CD4-positive, CD25-positive, alpha-beta regulatory T cell (primary cell): ENCODE results near the gene SPATC1L. TPM values are rescaled to one million over a fixed set of nuclear protein-coding genes. Genes with fewer than 3 reads are reported as not detected.

ENCODE experiments used
- ATAC-seq, 2 donors: fragments of 150-1000 bp; cut with Tn5 transposase; one replicate each; pipeline ENCODE4 v1.10.0; 2021; ENCODE audit warnings: low read depth in 2 of 2, moderate number of reproducible peaks in 2 of 2, moderate library complexity in 1 of 2
- DNase-seq, 3 donors: peaks; one replicate each; pipeline versions ENCODE4 v3.0.0 to v3.0.0-alpha.2; 2012 to 2022; ENCODE audit warnings: mixed read lengths in 1 of 3
- H3K27ac ChIP-seq: one replicate; pipeline ENCODE4 v1.7.0; 2013; ENCODE audit warnings: mild to moderate bottlenecking, low read length; ENCODE audit not compliant: insufficient read depth, poor library complexity, severe bottlenecking
- H3K27me3 ChIP-seq: one replicate; pipeline ENCODE4 v1.7.0; 2013; ENCODE audit warnings: low read length; ENCODE audit not compliant: control insufficient read depth, insufficient read depth
- H3K36me3 ChIP-seq: one replicate; pipeline ENCODE4 v1.7.0; 2013; ENCODE audit warnings: mild to moderate bottlenecking, low read length, moderate library complexity; ENCODE audit not compliant: control insufficient read depth, insufficient read depth
- H3K4me1 ChIP-seq: 2 replicates; pipeline ENCODE4 v1.7.0; 2013; ENCODE audit warnings: mild to moderate bottlenecking, low read length; ENCODE audit not compliant: insufficient read depth, control insufficient read depth, poor library complexity, severe bottlenecking
- H3K4me3 ChIP-seq: one replicate; pipeline ENCODE4 v1.7.0; 2013; ENCODE audit warnings: low read depth, mild to moderate bottlenecking, low read length, moderate library complexity
- H3K9me3 ChIP-seq, 2 experiments: 1 replicate in 1 of 2; 2 replicates in 1 of 2; pipeline ENCODE4 v1.7.0; 2013; ENCODE audit warnings: low read length in 2 of 2, mild to moderate bottlenecking in 1 of 2, moderate library complexity in 1 of 2; ENCODE audit not compliant: control insufficient read depth in 2 of 2
- H3K27ac Mint-ChIP-seq, 3 donors: one replicate each; pipeline ENCODE4 v1.8.0; 2020 to 2022; ENCODE audit warnings: mild to moderate bottlenecking in 3 of 3, mixed read lengths in 3 of 3, moderate library complexity in 2 of 3
- H3K27me3 Mint-ChIP-seq: one replicate; pipeline ENCODE4 v1.8.0; 2022; ENCODE audit warnings: mild to moderate bottlenecking, mixed read lengths
- H3K36me3 Mint-ChIP-seq: one replicate; pipeline ENCODE4 v1.8.0; 2020; ENCODE audit warnings: mixed read lengths
- H3K4me1 Mint-ChIP-seq, 4 donors: one replicate each; pipeline ENCODE4 v1.8.0; 2020 to 2022; ENCODE audit warnings: mixed read lengths in 4 of 4, mild to moderate bottlenecking in 1 of 4
- H3K4me3 Mint-ChIP-seq, 4 donors: one replicate each; pipeline ENCODE4 v1.8.0; 2020 to 2022; ENCODE audit warnings: mild to moderate bottlenecking in 4 of 4, mixed read lengths in 4 of 4, moderate library complexity in 3 of 4
- H3K9me3 Mint-ChIP-seq, 7 donors: one replicate each; pipeline ENCODE4 v1.8.0; 2020 to 2022; ENCODE audit warnings: mixed read lengths in 7 of 7, mild to moderate bottlenecking in 3 of 7, moderate library complexity in 2 of 7
- polyA plus RNA-seq, 4 donors: library from polyadenylated mRNA; unstranded; fragments of 300-500 nt; fragmentation: Illumina TruSeq; gene quantifications; one replicate each; pipeline ENCODE4 v1.2.3, GENCODE V29; 2021
- total RNA-seq: library from RNA; stranded (reverse); gene quantifications from one replicate; pipeline ENCODE4 v1.2.3, GENCODE V29; 2022

The SPATC1L gene
- total and polyA plus RNA-seq, 5 donors from 2014 or later, result 1.7 to 9.2 (median 6.0) TPM

DNA sequence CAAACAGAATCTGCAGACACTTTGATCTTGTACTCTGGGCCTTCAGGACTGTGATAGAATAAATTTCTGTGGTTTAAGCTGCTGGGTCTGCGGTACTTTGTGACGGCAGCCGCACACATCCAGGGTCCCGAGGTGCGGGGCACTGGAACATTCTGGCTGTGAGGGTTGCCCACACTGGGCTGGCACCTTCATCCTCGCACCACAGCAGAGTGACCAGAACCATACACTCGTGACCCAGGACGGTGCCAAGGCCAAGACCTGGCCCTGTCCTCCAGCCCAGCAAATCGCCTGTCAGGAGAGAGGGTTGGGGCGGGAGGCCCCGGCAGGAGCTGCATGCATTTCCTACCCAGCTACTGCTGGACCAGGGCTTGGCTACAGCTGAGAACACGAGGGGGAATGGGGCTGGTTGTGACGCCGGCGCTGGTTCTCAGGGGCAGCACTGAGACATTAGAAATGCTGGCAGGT is 26.2 kb downstream of the SPATC1L start:
- H3K36me3 Mint-ChIP-seq, result no peaks in the 10 kb centered on the region
- no peaks in the 10 kb centered on the region for H3K9me3 Mint-ChIP-seq
- H3K36me3 ChIP-seq, result no peaks in the 10 kb centered on the region
- H3K27ac ChIP-seq, result no peak overlapping the region
- H3K27me3 Mint-ChIP-seq, result peaks cover 5% of the 10 kb centered on the region
- no peaks in the 10 kb centered on the region for H3K9me3 ChIP-seq
- ATAC-seq (no peak), DNase-seq (no peak)
- H3K27ac Mint-ChIP-seq, result peak overlapping the region in 1 of 3 donors; percentile 8
- H3K4me1 Mint-ChIP-seq, result peaks cover 0 to under 1% (median 0%) of the 10 kb centered on the region in 4 donors
- H3K4me3 Mint-ChIP-seq, result no peak overlapping the region
- H3K27me3 ChIP-seq, result no peaks in the 10 kb centered on the region
- H3K4me3 ChIP-seq, result no peak overlapping the region
- H3K4me1 ChIP-seq, result no peaks in the 10 kb centered on the region

DNA sequence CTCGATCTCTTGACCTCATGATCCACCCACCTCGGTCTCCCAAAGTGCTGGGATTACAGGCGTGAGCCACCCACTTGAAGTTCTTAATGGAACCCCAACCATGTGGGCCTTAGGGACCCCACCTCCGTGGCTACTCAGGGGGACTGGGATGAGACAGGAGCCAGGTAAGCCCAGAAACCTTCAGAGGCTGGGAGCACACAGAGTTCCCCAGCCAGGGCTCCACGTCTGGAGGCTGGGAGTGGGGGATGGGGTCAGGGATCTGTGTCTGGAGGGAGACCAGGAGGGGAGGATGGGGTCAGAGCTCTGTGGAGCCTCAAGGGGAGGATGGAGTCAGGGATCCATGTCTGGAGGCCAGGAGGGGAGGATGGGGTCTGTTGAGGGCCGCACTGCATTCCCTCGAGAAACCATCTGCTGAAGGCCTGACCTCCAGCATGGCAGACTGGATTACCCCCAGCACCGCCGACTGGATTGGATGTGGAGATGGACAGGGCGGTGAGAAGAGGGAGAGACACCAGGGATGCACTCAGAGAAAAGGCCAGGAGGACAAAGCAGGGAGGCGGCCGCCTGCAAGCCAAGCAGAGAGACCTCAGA is 26.8 kb downstream of the SPATC1L start:
- no peaks in the 10 kb centered on the region for H3K9me3 ChIP-seq
- Mint-ChIP-seq H3K4me1 (peaks cover 0 to 2% (median 0%) of the 10 kb centered on the region in 4 donors), H3K27me3 (peaks cover 4% of the 10 kb centered on the region), H3K9me3 (no peaks in the 10 kb centered on the region), H3K4me3 (no peak overlapping the region), H3K27ac (peak overlapping the region in 1 of 3 donors; percentile 85), H3K36me3 (no peaks in the 10 kb centered on the region)
- ATAC-seq, result no peak
- H3K4me3 ChIP-seq, result no peak overlapping the region
- no peaks in the 10 kb centered on the region for H3K4me1 ChIP-seq
- H3K27ac ChIP-seq, result no peak overlapping the region
- H3K36me3 ChIP-seq, result no peaks in the 10 kb centered on the region
- no peaks in the 10 kb centered on the region for H3K27me3 ChIP-seq
- DNase-seq, result no peak

GRCh38 chr21:46156678-46157077 is 27.6 kb downstream of the SPATC1L start:
- ATAC-seq, result no peak
- no peak overlapping the region for H3K27ac ChIP-seq
- no peaks in the 10 kb centered on the region for H3K27me3 ChIP-seq
- Mint-ChIP-seq H3K27ac (no peak overlapping the region), H3K4me1 (peaks cover 0 to 2% (median 0%) of the 10 kb centered on the region in 4 donors), H3K4me3 (no peak overlapping the region), H3K9me3 (no peaks in the 10 kb centered on the region), H3K36me3 (no peaks in the 10 kb centered on the region), H3K27me3 (peaks cover 4% of the 10 kb centered on the region)
- no peak for DNase-seq
- H3K9me3 ChIP-seq, result no peaks in the 10 kb centered on the region
- no peaks in the 10 kb centered on the region for H3K36me3 ChIP-seq
- no peaks in the 10 kb centered on the region for H3K4me1 ChIP-seq
- no peak overlapping the region for H3K4me3 ChIP-seq

DNA sequence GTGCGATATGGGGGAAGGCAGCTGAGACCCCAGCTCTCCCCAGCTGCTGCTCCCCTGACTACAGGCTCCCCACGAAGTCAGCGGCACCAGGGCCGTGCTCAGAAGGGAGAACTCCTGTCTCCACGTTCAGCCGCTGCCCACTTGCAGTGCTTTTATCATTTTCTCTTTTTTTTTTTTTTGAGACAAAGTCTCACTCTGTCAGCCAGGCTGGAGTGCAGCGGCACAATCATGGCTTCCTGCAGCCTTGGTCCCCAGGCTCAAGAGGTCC is 27.9 kb downstream of the SPATC1L start:
- peaks cover 4% of the 10 kb centered on the region for H3K27me3 Mint-ChIP-seq
- H3K9me3 Mint-ChIP-seq, result no peaks in the 10 kb centered on the region
- ATAC-seq (no peak), DNase-seq (no peak)
- no peaks in the 10 kb centered on the region for H3K36me3 ChIP-seq
- peaks cover 0 to 2% (median 0%) of the 10 kb centered on the region in 4 donors for H3K4me1 Mint-ChIP-seq
- no peaks in the 10 kb centered on the region for H3K4me1 ChIP-seq
- H3K36me3 Mint-ChIP-seq, result no peaks in the 10 kb centered on the region
- no peaks in the 10 kb centered on the region for H3K9me3 ChIP-seq
- no peaks in the 10 kb centered on the region for H3K27me3 ChIP-seq
- no peak overlapping the region for H3K4me3 ChIP-seq
- H3K27ac ChIP-seq, result no peak overlapping the region
- no peak overlapping the region for H3K27ac Mint-ChIP-seq
- no peak overlapping the region for H3K4me3 Mint-ChIP-seq

DNA sequence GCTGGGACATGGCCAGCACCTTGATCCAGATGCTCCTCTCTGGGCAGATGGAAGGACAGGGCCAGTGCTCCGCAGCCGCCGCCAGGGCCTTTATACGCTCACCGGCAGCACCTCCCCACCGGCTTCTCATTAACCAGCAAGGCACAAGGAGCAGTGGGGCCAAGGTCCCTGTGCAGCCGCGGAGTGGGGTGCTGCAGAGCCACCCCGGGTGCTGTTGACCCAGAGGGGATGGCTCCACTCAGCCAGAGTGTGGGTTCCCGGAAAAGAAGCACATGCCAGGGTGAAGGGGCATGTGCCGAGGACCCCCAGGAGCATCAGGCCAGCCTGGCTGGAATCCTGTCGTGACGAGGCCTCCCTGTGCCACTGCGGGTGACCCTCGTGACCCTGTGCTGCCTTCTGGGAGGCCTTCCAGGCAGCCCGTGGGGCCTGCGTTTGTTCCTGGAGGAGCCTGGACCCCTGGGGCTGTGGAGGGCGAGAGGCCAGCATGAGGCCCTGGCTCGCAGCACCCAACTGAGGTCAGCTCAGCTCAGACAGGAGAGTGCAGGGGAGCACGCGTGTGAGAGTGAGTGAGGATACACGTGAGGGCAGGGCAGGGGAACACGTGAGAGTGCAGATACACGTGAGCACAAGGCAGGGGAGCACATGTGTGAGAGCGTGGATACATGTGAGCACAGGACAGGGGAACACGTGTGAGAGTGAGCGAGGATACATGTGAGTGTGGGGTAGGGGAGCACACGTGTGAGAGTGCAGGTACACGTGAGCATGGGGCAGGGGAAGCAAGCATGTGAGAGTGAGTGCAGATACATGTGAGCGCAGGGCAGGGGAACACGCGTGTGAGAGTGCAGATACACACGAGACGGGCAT is 28.5 kb downstream of the SPATC1L start, which contains the start of gene FTCD:
TSS of gene FTCD (minus strand) at position 66 of the 864 bp plus-strand sequence. CDS start at position 10, 56 bp downstream.
- no peak for ATAC-seq

DNA sequence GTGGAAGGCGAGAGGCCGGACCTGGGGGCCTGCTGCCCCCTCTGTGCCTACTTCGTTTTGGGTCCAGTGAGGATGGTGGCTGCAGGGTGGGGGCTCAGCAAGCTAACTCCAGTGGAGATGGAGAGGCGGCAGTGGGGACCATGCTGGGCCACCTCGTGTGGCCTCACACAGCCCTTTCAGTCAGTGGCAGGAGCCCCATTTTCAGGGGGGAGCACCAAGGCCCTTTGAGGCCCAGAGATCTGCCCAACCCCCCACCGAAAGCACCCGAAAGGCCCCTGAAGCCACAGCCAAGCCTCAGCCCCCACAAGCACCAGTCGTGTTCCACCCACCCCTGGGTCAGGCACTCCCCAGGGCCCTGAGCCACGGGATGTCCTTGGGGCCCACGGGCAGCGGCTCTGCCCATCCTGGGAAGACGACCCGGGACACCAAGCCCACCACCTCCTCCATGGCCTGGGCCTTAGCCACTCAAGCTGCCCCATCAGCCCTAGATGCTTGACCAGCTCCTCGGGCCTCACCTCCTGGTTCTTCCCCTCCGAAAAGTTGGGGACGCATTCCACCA is 29.2 kb downstream of the SPATC1L start:
- Mint-ChIP-seq H3K4me3 (no peak overlapping the region), H3K27ac (no peak overlapping the region), H3K4me1 (peaks cover 0 to 2% (median 0%) of the 10 kb centered on the region in 4 donors), H3K27me3 (peaks cover 4% of the 10 kb centered on the region), H3K9me3 (no peaks in the 10 kb centered on the region), H3K36me3 (no peaks in the 10 kb centered on the region)
- no peaks in the 10 kb centered on the region for H3K4me1 ChIP-seq
- no peak for ATAC-seq
- H3K9me3 ChIP-seq, result no peaks in the 10 kb centered on the region
- no peaks in the 10 kb centered on the region for H3K36me3 ChIP-seq
- no peak for DNase-seq
- no peak overlapping the region for H3K27ac ChIP-seq
- no peak overlapping the region for H3K4me3 ChIP-seq
- no peaks in the 10 kb centered on the region for H3K27me3 ChIP-seq

More for the DNA sequence above, 28.5 kb downstream of the SPATC1L start, which contains the start of gene FTCD:
- Mint-ChIP-seq H3K9me3 (no peaks in the 10 kb centered on the region), H3K4me3 (no peak within 1 kb of the TSS), H3K4me1 (peaks cover 0 to 2% (median 0%) of the 10 kb centered on the region in 4 donors), H3K36me3 (no peaks in the 10 kb centered on the region), H3K27ac (no peak within 1 kb of the TSS), H3K27me3 (peaks cover 4% of the 10 kb centered on the region)
- Histone ChIP-seq H3K27me3 (no peaks in the 10 kb centered on the region), H3K9me3 (no peaks in the 10 kb centered on the region), H3K36me3 (no peaks in the 10 kb centered on the region), H3K4me3 (no peak within 1 kb of the TSS), H3K27ac (no peak within 1 kb of the TSS), H3K4me1 (no peaks in the 10 kb centered on the region)
- DNase-seq, result no peak

- DNase-seq (no peak), ATAC-seq (no peak)
- no peak overlapping the region for H3K27ac Mint-ChIP-seq
- H3K4me1 Mint-ChIP-seq, result peaks cover 0 to 2% (median 0%) of the 10 kb centered on the region in 4 donors
- no peaks in the 10 kb centered on the region for H3K9me3 Mint-ChIP-seq
- no peak overlapping the region for H3K27ac ChIP-seq
- H3K4me3 ChIP-seq, result no peak overlapping the region
- no peaks in the 10 kb centered on the region for H3K36me3 ChIP-seq
- no peaks in the 10 kb centered on the region for H3K9me3 ChIP-seq
- H3K27me3 Mint-ChIP-seq, result peaks cover 4% of the 10 kb centered on the region
- H3K4me1 ChIP-seq, result no peaks in the 10 kb centered on the region
- H3K36me3 Mint-ChIP-seq, result no peaks in the 10 kb centered on the region
- no peak overlapping the region for H3K4me3 Mint-ChIP-seq
- H3K27me3 ChIP-seq, result no peaks in the 10 kb centered on the region
Measured at GRCh38 chr21:46154155-46154954, 29.9 kb downstream of the SPATC1L start.
